HL-60/S4 (cell line): ENCODE results near the gene BRMS1L.
"Not testable (repeated sequence)": the region's sequence is repeated elsewhere in the genome, so short reads cannot be mapped to it uniquely, and the experiment has no call there.

Experiments used
- in situ Hi-C: fragments of 300-500 bp; cut with MboI; formaldehyde crosslinking; loops from 2 replicates; pipeline ENCODE4 v1.14.3; 2022; ENCODE audit warnings: low sequenced_read_pairs

The BRMS1L gene

DNA sequence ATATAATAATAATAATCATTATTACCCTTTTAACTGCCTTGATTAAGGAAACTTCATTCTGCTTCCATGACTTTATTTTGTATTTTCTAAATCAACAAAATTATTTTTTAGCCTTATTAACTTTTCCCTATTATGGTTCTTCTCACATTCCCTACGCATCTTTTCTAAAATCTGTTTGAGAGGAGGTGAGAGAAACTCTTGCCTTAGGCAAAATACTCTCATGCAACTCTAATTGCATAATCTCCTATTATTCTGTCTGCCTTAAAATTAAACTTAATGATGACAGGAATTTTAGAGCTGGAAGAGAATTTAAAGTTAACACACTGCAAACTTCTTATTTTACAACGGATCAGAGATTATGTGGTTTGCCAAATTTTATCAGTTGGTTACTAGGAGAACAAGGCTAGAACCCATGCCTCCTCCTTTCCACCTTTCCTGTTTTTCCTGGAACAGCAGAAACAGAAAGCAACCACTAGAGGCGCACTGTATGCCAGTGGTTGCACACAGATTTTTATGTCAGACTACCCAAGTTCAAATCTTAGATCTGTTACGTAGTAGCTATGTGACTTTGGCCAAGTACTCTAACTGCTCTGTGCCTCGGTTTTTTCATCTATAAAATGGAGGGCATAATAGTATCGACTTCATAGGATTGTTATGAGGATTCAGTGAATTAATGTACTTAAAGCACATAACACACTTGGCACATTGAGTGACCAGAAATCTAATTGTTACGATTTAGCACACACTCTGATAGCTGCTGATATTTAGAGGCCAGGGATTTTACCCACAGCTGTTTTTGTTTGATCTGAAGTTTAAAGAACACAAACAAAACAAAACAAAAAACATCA, 4.3 kb upstream of the BRMS1L start:
- in situ Hi-C loops = no loop called here

DNA sequence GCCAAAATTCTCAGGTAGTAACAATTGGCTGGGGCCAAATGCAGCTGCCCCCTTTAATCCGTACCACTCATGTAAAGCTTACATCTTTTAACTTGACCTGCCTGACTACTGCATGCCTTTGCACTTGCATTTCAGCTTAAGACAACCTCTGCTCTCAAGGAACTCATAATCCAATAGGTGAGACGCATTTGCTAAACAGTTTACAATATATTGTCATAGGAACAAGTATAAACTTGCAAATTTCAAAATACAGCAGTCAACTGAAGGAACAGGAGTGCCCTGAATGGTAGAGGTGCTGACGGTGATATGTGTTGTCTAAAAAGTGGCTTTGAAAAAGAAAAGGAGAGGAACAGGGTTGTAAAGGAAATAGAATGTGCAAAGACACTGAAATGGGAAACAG, 3.6 kb upstream of the BRMS1L start:
- in situ Hi-C loops = no loop called here

- in situ Hi-C loops = not testable (repeated sequence)
Measured at GRCh38 chr14:35824446-35825165, 1.5 kb upstream of the BRMS1L start.

DNA sequence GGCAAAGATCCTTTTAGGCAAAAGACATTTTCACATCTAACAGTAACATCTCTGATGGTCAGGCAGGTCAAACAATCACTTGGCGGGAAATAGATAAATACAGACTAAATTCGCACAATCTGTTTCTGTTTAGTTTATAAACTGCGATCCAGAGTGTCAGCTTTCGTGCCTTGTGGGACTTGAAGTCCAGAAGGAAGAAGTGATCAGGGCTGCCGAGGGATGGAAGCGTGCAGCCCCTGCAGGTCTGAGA, 245 bp upstream of the BRMS1L start:
- in situ Hi-C loops = no loop called here

- in situ Hi-C loops = no loop called here
Measured at GRCh38 chr14:35826952-35827416, 846 bp downstream of the BRMS1L start.

DNA sequence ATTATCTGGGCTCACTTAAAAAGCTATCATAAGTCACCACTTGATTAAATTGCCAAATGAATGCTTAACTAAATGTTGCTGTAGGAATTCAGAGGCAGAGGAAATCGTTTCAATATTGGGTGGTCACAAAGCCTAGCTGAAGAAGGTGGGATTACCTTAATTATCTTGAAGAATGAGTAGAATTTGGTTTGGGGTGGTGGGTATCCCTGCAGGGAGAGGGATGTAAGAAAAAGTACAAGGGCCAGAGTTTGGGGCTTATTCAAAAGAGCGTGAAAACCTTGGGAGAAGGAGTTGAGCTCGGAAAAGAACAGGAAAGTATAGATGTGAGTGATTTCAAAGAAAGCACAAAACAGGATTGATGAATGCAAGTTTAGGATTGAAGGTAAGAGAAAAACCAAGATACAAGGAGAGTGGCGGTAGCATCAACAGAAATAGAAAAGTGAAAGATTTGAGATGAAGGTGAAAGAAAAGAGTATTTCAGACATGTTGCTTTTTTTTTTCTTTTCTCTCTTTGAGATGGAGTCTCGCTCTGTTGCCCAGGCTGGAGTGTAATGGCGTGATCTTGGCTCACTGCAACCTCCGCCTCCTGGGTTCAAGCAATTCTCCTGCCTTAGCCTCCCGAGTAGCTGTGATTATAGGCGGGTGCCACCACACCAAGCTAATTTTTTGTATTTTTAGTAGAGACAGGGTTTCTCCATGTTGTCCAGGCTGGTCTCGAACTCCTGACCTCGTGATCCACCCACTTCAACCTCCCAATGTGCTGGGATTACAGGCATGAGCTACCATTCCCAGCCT, 1.7 kb downstream of the BRMS1L start:
- in situ Hi-C loops = no loop called here

DNA sequence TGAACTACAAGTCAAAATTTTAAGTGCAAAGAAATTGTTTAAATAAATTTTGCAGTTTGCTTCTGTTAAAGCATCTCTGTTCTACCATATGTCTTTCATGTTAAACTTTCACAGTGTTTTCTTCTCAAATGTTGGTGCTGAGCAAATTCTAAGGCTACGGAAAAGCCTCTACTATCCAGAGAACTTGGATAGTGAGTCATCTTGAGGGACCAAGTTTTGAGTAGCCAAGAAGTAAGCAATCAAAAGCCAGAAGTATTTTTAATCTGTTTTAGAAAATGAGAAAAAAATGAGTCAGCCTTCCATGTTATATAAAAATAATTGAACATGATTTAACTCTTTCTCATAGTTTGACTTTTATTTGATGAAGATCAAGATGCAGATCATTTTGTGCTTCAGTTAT, 3.3 kb downstream of the BRMS1L start:
- in situ Hi-C loops = no loop called here

DNA sequence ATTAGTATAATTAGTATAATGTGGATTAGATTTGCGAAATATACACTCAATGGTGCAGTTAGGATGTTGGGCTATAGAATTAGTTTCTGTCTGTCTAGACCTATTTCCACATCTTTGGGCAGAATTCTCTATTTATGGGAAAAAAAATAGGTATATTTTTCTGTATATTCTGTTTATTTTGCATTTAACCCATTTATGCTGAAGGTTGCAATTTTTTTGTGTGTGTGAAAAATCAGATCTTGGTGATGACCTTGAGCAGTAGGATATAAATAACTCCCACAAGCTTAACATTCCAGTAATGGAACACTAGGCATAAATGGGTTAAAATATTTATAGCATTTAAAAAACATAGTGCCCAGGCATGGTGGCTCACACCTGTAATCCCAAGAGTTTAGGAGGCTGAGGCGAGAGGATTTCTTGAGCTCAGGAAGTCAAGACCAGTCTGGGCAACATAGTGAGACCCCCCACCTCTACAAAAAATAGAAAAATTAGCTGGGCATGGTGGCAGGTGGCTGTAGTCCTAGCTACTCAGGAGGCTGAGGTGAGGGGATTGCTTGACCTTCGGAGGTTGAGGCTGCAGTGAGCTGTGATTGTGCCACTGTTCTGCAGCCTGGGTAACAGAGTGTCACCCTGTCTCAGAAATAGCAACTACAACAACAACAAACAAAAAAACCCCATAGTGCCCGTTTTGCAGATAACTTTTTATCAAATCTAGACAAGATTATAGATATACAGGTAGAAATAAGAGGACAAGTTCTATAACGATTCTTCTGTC, 9.3 kb downstream of the BRMS1L start:
- in situ Hi-C loops = no loop called here

- in situ Hi-C loops = not testable (repeated sequence)
Measured at GRCh38 chr14:35841704-35842103, 15.6 kb downstream of the BRMS1L start.

DNA sequence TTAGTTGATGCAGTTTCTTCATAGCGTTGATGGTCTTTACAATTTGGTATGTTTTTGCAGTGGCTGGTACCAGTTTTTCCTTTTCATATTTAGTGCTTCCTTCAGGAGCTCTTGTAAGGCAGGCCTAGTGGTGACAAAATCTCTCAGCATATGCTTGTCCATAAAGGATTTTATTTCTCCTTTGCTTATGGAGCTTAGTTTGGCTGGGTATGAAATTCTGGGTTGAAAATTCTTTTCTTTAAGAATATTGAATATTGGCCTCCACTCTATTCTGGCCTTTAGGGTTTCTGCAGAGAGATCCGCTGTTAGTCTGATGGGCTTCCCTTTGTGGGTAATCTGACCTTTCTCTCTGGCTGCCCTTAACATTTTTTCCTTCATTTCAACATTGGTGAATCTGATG, 16.1 kb downstream of the BRMS1L start:
- in situ Hi-C loops = not testable (repeated sequence)

DNA sequence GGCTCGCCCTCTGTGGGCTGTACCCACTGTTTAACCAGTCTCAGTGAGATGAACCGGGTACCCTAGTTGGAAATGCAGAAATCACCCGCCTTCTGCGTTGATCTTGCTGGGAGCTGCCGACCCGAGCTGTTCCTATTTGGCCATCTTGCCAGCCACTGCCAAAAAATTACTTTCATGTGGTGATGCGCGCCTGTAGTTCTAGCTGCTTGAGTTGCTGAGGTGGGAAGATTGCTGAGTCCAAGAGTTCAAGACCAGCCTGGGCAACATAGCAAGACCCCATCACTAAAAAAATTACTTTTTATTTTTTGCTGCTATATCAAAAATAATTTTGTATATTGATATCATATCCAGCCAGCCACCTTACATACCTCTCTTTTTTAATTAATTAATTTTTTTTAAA, 18.4 kb downstream of the BRMS1L start:
- in situ Hi-C loops = no loop called here

DNA sequence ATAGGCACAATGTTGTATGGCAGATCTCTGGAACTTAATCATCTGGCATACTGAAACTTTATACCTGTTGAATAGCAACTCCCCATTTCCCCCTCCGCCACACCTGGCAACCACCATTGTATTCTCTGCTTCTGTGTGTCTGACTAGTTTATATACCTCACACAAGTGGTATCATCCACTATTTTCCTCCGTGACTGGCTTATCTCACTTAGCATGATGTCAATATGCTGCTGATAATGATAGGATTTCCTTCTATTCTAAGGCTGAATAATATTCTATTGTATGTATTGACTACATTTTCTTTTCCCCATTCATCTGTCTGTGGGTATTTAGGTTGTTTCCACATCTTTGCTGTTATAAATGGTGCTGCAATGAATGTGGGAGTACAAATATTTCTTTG, 21.5 kb downstream of the BRMS1L start:
- in situ Hi-C loops = no loop called here

DNA sequence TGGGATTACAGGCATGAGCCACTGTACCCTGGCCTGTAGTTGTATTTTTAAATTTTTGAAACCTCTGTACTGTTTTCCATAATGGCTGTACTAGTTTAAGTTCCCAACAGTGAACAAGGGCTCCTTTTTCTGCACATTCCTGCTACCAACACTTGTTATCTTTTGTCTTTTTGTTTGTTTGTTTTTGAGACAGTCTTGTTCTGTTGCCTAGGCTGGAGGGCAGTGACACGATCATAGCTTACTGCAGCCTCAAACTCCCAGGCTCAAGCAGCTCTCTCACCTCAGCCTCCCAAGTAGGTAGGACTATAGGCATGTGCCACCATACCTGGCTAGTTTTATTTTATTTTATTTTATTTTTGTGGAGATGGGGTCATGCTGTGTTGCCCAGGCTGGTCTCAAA, 23.0 kb downstream of the BRMS1L start:
- in situ Hi-C loops = no loop called here

DNA sequence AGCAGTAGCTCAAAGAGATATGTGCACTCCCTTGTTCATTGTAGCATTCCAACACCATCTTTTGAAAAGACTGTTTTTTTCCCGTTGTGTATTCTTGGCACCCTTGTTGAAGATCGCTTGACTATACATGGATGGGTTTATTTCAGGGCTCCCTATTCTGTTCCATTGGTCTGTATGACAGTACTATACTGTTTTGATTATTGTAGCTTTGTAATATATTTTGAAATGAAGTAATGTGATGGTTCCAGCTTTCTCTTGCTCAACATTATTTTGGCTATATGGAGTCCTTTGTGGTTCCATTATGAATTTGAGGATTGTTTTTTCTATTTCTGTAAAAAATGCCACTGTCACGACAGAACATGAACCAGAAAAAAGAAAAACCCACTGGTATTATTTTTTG, 25.7 kb downstream of the BRMS1L start:
- in situ Hi-C loops = no loop called here

DNA sequence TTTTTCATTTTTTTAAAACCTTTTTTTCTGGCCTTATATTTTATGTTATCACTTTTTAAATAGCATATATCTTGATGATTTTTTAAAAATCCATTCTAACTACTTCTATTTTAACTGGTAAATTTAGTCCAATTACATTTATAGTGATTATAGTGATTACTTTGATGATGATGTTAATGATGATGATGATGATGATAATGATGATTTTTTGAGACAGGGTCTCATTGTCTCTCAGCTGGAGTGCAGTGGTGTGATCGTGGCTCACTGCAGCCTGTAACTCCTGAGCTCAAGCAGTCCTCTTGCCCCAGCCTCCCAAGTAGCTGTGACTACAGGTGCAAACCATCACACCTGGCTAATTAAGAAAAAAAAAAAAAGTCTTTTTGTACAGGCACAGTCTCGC, 27.1 kb downstream of the BRMS1L start:
- in situ Hi-C loops = no loop called here

DNA sequence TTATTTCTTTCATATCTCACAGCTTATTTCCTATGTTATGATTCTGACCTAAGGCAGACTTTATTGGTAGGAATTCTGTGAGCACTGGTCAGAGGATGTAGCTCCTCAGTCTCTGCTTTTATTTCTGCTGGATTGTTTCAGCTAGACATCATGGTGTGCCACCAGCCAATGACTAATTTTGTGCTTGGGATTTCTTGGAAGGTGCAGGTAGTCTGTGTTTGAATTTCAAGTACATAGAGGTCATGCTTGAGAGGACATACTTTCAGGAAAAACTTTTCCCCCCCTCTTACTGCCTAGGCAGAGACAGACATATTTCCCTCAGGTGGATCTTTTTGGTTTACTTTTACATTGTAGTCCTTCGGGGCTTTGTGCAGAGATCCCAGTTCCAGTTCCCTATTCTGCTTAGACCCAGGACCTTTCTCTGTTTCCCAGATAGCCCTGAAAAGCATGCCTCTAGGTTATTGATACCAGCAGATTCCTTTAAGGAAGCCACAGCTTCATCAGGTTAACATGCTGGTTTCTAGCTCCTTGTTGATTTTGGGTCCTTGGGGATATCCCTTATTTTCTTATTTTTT, 28.6 kb downstream of the BRMS1L start:
- in situ Hi-C loops = no loop called here

DNA sequence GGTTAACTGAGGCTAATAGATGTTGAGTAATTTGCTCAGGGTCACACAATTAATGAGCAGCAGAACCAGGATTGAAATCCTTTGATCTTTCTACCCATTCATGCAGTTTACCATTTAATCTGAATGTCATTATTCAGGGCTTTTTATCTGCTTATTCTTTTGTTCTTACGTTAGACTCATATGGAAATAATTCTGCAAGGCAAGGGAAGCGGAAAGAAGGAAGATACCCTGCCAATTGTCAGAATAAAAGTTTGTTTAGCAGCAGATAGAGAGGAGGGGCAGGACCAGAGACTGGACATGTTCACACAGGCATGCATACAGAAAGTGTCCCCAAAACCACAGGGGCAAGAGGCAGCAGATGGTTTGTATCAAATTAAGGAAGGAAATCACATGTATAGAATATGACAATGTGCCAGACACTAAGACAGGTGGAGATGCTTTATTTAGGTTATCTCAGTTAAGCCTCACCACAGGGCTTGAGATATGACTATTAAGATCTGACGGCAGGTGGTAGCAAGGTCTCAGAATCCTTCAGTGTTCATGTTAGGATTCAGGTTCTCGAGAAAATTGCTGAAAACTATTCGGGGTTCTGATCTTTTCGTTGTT, 29.8 kb downstream of the BRMS1L start:
- in situ Hi-C loops = no loop called here

- in situ Hi-C loops = no loop called here
Measured at GRCh38 chr14:35858521-35859209, 32.5 kb downstream of the BRMS1L start.

- in situ Hi-C loops = no loop called here
Measured at GRCh38 chr14:35861204-35861868, 35.2 kb downstream of the BRMS1L start.
